ENCODE data around the gene HSD17B8. TPM values are rescaled to one million over a fixed set of nuclear protein-coding genes. Genes with fewer than 3 reads are reported as not detected.

Gene HSD17B8
- total and polyA plus RNA-seq, 10 donors = 8.7 to 24.1 (median 16.1) TPM

DNA sequence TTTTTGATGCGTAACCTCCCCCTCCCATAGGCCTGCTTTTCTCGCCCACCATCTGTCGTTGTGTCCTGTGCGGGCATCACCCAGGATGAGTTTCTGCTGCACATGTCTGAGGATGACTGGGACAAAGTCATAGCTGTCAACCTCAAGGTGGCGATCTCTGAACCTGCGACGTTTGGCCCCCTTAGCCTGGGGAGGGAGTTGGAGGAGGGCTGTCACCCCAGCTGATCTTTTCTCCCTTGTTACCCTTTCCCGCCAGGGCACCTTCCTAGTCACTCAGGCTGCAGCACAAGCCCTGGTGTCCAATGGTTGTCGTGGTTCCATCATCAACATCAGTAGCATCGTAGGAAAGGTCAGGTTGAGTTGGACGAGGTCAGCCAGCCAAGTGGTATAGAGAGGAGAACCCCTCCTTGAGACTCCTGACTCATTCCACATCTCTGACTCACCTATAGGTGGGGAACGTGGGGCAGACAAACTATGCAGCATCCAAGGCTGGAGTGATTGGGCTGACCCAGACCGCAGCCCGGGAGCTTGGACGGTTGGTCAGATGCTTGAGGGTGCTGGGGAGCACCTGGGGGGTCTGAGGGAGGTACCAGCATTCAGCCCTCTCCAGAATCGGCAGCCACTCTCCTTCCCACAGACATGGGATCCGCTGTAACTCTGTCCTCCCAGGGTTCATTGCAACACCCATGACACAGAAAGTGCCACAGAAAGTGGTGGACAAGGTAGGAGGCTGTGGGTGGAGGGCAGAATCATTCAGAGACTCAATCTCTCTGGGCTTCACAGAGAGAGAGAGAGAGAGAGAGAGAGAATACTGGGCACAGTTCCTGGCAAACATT, 954 bp downstream of the HSD17B8 start:
- TF ChIP-seq POLR2AphosphoS5 (IDR thresholded peaks at IDR 0.05) (no peak), POLR2A (IDR thresholded peaks at IDR 0.05) (no peak)
- TF ChIP-seq, protein P1, sequence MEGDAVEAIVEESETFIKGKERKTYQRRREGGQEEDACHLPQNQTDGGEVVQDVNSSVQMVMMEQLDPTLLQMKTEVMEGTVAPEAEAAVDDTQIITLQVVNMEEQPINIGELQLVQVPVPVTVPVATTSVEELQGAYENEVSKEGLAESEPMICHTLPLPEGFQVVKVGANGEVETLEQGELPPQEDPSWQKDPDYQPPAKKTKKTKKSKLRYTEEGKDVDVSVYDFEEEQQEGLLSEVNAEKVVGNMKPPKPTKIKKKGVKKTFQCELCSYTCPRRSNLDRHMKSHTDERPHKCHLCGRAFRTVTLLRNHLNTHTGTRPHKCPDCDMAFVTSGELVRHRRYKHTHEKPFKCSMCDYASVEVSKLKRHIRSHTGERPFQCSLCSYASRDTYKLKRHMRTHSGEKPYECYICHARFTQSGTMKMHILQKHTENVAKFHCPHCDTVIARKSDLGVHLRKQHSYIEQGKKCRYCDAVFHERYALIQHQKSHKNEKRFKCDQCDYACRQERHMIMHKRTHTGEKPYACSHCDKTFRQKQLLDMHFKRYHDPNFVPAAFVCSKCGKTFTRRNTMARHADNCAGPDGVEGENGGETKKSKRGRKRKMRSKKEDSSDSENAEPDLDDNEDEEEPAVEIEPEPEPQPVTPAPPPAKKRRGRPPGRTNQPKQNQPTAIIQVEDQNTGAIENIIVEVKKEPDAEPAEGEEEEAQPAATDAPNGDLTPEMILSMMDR (IDR thresholded peaks at IDR 0.05 in 8 of 11, conservative IDR thresholded peaks at IDR 0.05 in 3 of 11) = no peak
- Histone ChIP-seq H3K27me3 (replicated peaks in 1 of 7) (no peaks in the 10 kb centered on the region), H3K27ac (peak overlapping the region in 5 of 8 donors; percentile 61 to 82 (median 73)), H3K4me3 (peak overlapping the region; percentile 65 to 83 (median 70)), H3K36me3 (peaks cover 0 to 39% (median 29%) of the 10 kb centered on the region in 6 donors), H3K4me1 (peaks cover 32 to 87% (median 63%) of the 10 kb centered on the region in 6 donors), H3K9me3 (no peaks in the 10 kb centered on the region)
- WGBS, 5 donors = 46 to 54% (median 53%) methylated on average over 12 to 17 of the region's 17 CpGs
- intact Hi-C loops (cut with DNase I; ENCODE audit: low total_unique reads) = no loop called here
- peak; percentile 75 for DNase-seq

DNA sequence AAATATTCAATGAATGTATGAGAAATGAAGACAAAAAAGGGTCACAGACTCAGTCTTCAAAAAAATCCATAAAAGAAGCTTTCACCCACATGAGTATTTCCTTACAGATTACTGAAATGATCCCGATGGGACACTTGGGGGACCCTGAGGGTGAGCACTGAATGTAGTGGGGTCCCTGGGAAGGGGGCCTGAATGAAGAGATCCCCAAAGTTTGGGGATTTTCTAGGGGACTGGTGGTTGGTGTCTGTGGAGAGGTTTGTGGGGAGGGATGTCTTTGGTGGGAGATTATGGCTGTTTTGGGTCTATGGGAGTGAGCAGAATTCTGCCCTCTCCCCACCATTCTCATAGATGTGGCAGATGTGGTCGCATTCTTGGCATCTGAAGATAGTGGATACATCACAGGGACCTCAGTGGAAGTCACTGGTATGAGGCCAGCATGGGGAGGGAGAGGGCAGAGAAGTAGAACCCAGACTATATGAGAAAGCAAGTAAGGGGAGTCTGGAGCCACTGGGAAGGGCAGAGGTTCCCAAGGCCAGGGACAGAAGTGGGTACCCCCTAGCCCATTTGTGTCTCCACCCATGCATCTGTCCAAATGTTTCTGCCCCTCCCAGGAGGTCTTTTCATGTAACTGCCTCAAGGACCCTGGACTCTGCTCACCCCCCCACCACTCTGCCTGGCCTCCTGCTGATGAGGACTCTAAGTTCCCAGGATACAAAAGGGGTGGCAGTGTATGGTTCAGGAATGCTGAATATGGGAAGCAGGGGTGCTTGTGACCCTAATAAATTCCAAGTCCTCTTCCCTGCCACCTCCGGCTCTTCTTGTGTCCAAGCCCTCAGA, 1.8 kb downstream of the HSD17B8 start:
- no peak for DNase-seq
- peaks cover 30 to 83% (median 61%) of the 10 kb centered on the region in 6 donors for H3K4me1 ChIP-seq

DNA sequence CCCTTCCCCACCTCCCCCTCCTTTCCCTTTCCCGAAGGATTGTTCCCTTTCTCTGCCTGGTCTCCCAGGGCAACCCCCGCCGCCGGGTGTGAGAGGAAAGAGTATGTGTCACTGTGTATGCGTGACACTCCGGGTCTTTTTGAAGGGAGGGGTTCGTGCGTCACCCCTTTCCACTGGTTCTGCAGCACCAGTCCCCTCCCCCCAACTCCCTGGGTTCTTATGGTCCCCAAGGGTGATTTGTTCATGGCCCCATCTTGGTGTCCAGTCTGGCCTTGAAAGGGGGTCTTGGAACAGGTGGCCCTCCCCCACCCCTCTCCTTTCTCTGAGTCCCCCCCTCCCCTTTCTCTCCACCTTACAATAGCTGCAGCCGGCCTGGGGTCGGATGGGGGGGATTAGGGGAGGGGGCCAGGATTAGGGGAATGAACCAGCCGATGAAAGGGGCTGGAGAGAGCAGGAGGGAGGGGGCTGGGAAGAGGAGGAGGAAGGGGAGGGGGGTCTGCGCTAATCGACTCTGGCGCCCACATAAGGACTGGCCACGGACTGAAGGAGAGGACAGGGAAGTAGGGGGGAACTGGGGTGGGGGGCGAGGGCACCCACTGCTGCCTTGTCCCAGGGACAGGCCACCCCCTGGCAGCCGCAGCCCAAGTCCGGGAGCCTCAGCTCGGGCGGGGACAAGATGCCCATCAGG, 2.6 kb downstream of the HSD17B8 start:
- H3K9me3 ChIP-seq = no peaks in the 10 kb centered on the region
- 32 to 45% (median 42%) methylated on average over 17 to 20 of the region's 20 CpGs for WGBS, 5 donors
- H3K27me3 ChIP-seq (replicated peaks in 1 of 7) = peaks cover 0 to 3% (median 0%) of the 10 kb centered on the region in 7 donors
- intact Hi-C loops (cut with DNase I; ENCODE audit: low total_unique reads) = no loop called here
- TF ChIP-seq POLR2AphosphoS5 (IDR thresholded peaks at IDR 0.05) = no peak
- TF ChIP-seq, protein P1 (IDR thresholded peaks at IDR 0.05 in 8 of 11, conservative IDR thresholded peaks at IDR 0.05 in 3 of 11) = no peak
- no peak for TF ChIP-seq POLR2A (IDR thresholded peaks at IDR 0.05)
- peak overlapping the region in 2 of 8 donors; percentile 94 to 95 for H3K27ac ChIP-seq
- DNase-seq = peak; percentile 76
- peaks cover 0 to 50% (median 39%) of the 10 kb centered on the region in 6 donors for H3K36me3 ChIP-seq
- H3K4me1 ChIP-seq = peaks cover 23 to 82% (median 53%) of the 10 kb centered on the region in 6 donors
- H3K4me3 ChIP-seq = peak overlapping the region in 4 of 8 donors; percentile 64 to 78 (median 72)

More for the DNA sequence above, 1.8 kb downstream of the HSD17B8 start:
- TF ChIP-seq POLR2A (IDR thresholded peaks at IDR 0.05) (no peak), POLR2AphosphoS5 (IDR thresholded peaks at IDR 0.05) (no peak)
- TF ChIP-seq, protein P1 (IDR thresholded peaks at IDR 0.05 in 8 of 11, conservative IDR thresholded peaks at IDR 0.05 in 3 of 11) = no peak
- no peak overlapping the region for H3K27ac ChIP-seq
- peaks cover 0 to 47% (median 35%) of the 10 kb centered on the region in 6 donors for H3K36me3 ChIP-seq
- no peaks in the 10 kb centered on the region for H3K9me3 ChIP-seq
- no peaks in the 10 kb centered on the region for H3K27me3 ChIP-seq (replicated peaks in 1 of 7)
- WGBS, 5 donors = 81 to 94% (median 88%) methylated on average over 3 of the region's 3 CpGs
- H3K4me3 ChIP-seq = no peak overlapping the region
- intact Hi-C loops (cut with DNase I; ENCODE audit: low total_unique reads) = no loop called here

Measured in spleen (tissue), 11 donors.